DMS153 (cell line): ENCODE measurements around the gene CHI3L1.

ENCODE experiments used
- DNase-seq: peaks from one replicate; lab custom pipeline; 2025; lab: John Stamatoyannopoulos, UW

CHI3L1 gene

DNA sequence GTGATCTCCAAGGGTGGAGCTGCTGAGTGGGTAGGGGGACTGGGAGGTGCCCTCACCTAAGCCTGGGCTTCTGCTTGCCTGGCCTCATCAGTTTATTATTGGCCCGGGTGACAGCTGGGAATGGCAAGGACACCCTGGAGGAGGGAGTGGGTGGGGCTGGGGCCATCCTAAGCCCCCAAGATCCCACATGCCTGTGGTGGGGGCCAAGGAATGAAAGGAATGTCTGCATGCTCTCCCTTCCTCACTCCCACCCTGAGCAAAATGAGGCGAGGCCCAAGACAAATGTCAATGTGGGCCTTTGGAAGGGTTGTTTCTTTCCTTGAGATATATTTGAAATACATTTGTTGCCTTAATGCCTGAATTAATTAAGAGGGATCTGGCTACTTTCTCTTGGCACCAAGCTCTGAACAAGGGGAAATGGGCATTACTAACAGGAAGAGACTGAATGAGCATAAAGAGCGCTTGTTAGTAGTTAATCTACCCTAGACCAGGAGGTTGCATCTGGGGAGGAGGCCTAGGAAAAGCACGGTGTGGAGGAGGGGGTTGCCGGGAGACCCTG, 19.7 kb upstream of the CHI3L1 start:
- no peak for DNase-seq

DNA sequence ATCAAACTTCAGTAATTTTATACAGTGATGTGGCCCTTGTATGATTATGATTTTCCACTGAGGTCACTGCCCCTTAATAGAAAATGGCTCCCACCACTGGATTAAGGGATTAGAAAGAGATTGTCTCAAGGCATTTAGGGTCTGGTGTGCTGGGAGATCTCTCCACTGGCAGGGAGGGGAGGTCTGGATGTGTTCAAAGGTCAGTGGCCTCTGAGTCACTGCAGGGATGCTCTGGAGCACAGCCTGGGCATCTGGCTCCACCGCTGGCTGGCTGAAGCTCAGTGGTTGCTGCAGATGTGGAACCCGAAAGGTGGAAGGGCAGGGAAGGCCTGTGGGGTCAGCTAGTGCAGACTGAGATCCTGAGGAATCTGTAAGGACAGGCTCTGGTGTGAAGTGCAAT, 18.3 kb upstream of the CHI3L1 start:
- DNase-seq: no peak

DNA sequence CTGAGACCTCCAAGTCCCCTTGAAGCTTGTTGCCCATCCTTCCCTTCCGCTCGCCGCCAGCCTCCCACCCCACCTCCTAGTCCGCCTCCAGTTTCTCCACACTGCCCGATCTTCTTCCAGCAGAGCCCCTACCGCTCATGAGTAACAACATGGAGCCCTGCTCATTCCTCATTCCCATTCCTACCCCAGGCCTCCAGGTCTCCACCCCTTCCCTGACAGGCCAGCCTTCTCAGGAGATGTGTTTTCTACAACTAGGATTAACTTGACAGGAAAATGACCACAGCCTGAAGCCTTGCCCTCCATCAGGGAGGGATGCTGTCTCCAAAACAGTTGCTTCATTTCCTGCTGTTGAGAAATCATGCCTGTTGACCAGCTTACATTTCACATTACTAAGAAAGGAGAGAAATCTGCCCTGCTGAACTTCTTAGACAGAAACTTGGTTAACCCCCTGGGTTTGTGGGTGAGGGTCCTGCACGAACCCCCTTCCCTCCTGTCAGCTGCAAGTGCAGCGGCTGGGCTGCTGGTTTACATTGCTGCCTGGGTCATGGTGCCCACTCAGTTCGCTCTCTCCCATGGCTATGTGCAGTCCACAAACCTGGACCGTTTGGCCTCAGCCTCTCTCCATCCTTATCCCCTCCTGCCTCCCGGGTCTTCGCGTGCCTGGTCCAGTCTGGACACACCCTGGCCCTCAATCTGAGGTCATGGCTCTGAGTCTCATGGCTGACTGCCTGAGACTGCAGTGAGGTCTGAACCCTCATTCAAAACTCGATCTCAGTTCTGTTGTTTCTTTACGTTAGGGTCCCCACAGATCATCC, 16.1 kb upstream of the CHI3L1 start:
- no peak for DNase-seq

- no peak for DNase-seq
Measured at GRCh38 chr1:203201516-203202205, 15.2 kb upstream of the CHI3L1 start.

DNA sequence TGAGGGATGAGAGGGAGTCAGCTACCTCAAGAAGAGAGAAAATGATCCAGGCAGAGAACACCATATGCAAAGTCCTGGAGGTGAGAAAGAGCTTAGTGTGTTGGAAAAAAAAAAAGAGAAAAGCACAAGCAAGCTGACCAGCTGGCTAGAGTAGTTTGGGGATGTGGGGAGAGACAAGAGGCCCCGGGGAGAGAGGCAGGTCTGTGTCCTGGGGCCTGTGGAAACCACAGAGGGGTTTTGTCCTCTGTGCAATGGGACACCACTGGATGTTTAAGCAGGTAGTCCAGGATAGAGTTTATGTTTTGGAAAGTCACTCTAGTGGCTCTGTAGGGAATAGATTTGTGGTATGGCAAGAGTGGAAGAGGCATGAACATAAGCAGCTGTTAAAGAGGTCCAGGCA, 14.4 kb upstream of the CHI3L1 start:
- DNase-seq: no peak

GRCh38 chr1:203199816-203200571, 13.5 kb upstream of the CHI3L1 start:
- no peak for DNase-seq

DNA sequence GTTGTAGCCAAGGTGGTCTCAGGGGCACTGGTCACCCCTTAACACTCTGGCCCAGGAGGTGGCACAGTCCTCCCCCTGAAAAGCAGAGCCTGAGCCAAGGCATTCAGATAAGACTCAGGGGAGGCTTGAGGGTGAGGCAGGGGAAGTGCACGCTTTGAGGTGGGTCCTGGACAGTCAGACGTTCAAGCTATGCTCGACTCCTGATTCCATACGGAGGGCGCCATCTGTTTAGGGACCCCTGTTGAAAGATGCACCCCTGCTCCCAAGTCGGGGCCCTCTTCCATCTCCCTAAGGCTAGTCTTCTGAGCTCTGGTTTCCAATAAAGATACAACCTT, 12.9 kb upstream of the CHI3L1 start:
- no peak for DNase-seq

DNA sequence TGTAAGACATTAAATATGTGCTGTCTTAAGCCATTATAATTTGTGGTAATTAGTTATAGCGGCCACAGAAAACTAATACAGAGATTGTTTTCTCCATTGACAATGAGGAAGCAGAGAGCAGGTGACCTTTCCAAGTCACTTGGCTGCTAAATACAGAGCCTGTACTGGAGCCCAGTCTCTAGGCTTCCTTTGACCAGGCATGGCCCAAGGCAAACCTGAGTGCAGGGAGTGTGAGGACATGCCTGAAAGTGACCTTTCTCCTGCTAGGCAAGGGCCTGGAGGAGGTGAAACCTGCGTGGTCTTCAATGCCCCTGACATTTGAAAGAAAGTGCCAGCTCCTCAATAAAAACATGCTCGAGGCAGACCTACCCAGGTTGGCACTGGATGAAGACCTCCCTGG, 12.5 kb upstream of the CHI3L1 start:
- no peak for DNase-seq

DNA sequence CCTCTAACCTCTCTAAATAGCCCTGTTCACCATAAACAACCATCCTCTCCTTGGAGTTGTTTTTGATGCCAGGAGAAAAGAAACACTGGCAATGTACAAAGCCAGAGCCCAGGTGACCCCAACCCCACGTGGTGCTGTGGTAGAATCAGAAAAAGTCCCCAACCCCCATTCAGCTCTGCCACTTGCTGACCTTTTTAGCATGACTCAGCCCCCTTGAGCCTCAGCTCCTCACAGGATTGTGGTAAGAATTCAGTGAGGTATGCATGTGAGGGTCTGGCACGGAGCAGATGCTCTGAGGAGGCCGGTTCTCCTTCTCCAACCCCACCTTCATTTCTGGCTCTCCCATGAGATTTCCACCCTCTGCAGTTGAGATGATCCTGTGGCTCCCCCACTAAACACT, 11.1 kb upstream of the CHI3L1 start:
- DNase-seq: no peak

GRCh38 chr1:203196371-203196770, 9.9 kb upstream of the CHI3L1 start:
- DNase-seq: no peak

GRCh38 chr1:203190949-203191348, 4.4 kb upstream of the CHI3L1 start:
- DNase-seq: no peak

DNA sequence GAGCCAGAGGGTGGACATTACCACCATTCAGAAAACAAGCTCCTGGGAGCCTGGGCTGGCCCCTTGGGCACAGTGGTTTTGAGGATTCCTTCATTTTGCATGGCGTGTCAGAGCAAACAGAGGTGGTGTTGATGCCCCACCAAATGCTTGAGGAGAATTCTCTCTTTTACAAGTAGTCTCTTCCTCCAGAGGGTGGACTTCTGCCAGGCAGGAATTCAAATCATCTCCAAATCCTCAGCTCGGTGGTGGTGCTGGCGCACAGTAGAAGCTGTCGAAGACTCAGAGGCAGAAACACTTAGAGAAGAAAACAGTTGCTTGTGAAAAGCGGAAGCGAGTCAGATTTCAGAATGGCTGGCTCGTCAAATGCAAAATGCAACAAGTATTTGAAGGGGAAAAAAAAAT, 3.4 kb upstream of the CHI3L1 start:
- DNase-seq: no peak

DNA sequence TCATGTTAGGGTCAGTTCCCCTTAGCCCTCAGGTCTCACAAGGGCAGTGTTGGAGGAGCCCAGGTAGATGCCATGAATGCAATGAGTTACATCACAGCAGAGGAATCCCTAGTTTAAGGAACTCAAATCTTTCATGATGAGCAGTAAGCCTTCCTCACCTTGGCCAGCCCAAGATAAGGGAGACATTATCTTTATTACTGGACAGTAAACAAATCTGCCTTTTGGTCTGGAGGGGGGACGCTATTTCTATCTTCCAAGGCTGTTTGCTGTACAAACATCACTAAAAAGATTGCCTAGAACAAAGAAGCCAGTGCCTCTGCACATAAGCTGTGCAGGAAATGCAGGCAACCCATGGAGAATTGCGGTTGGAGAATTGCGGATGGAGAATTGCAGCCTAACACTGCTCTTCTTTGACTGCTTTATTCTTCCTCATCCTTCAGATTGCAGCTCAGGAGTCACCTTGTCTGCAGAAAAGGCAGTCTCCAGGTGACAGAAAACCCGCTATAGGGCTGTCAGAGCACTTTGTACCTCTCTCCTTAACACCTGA, 2.3 kb upstream of the CHI3L1 start:
- DNase-seq: no peak

DNA sequence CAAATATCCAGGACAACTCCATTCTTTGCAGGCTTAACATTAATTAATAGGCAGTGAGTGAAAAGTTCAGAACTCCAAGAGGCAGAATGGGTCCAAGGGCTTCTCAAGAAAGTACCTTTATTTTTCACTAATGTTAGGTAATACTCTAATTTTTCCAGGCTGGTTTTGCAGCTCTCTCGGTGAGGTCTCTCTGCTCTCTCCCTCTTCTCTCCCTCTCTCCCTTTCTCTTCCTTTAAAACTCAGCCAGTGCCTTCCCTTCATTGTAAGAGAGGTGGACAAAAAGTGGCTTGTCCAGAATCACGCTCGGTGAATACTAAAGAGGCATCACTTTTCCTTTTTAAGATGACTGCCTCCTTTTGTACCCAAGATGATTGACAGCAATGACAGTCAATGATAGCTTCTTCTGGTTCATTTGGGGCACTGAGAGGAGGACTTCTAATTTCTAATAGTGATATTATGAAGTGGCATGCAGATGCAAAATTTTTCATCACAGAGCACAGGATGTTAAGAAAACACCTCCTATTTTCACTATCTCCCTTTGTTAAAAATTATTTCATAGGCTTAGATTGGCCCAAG, 1.3 kb upstream of the CHI3L1 start:
- DNase-seq: no peak

GRCh38 chr1:203187304-203187685, 791 bp upstream of the CHI3L1 start:
- DNase-seq: no peak

DNA sequence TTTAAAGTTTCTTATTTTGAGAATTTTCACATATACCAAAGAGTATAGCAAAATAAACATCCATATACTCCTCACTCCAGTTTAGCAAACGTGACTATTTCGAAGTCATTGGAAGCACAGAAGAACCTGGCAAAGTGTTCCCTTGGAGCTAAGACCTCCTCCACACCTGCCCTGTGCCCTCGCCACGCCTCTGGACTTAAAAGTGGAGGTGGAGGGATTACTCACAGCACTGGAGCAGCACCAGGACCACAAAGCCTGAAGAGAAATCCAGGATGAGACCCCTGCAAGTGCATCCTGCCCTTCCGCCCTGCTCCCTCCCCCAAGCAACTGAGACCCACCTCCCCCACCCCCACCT, 436 bp downstream of the CHI3L1 start:
- no peak for DNase-seq

DNA sequence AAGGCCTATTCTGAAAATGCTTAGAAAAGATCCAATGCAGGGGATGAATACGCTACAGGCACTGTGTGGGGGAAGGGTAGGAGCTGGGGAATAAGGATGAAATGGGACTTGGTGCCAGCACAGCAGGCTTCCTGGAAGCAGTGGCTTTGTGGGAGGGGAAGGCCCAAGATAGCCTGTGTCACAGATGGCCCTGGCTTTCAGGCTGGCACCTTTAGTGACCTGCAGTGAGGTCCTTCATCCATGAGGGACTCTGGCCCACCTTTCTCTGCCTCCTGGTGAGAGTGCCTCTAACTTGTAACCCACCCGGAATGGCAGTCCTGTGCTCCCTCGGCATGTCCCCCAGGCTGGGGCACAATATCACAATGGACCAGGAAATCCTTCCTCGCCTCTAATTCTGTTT, 919 bp downstream of the CHI3L1 start:
- DNase-seq: no peak

DNA sequence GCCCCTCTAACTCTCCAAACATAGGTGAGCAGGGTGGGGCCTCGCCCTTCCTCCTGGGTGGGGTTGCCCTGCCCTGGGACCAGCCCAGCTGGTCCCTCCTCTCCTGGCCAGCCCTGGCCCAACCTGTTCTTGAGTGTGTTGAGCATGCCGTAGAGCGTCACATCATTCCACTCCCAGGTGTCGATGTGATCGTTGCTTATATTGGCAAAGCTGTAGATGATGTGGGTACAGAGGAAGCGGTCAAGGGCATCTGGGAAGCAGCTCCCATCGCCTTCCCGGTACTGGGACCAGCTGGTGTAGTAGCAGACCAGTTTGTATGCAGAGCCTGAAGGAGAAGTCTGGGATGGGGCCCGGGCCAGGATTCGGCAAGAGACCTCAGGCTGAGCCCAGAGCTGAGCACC, 1.4 kb downstream of the CHI3L1 start:
- DNase-seq: no peak

DNA sequence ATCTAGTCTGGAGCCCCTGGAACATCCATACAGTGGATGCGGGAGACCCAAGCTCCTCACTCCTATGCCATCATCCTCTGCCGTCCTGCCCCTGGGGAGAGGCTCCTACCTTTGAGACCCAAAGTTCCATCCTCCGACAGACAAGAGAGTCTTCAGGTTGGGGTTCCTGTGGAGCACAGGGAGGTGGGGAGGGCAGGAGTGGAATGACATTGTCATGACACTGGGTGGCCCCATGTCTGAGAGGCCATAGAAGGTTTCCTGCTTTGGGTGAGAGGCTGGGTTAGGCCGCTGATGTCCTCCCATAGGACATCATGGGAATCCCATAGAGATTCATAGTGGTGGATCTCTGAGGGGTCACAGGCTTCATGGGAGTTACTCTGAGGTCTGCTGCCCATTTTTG, 2.0 kb downstream of the CHI3L1 start:
- no peak for DNase-seq

GRCh38 chr1:203183828-203184227, 2.7 kb downstream of the CHI3L1 start:
- no peak for DNase-seq

DNA sequence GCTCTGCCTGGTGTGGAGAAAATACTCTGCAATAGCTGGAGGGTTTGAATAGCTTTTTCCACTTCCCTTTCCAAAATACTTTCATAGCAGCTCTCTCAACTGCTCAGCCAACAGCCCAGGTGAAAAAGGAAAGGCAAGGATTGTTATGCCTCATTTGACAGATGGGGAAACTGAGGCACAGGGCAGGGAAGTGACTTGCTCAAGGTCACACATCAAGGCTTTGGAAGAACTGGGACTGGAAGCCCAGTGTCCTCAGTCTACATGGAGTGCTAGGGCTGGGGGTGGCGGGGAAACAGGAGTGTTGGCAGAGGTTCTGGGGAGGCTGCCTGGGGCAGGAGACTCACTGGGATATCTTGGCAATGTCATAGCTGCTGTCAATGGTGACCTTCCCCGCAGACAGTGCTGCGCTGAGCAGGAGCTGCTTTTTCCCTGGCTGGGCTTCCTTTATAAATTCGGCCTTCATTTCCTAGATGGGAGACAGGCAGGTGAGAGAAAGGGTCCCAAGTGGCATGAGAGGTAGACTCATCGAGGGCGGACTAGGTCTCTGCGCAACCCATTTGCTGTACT, 4.0 kb downstream of the CHI3L1 start:
- DNase-seq: no peak
